ENCODE data around the gene LY6G5B.

Gene LY6G5B

DNA sequence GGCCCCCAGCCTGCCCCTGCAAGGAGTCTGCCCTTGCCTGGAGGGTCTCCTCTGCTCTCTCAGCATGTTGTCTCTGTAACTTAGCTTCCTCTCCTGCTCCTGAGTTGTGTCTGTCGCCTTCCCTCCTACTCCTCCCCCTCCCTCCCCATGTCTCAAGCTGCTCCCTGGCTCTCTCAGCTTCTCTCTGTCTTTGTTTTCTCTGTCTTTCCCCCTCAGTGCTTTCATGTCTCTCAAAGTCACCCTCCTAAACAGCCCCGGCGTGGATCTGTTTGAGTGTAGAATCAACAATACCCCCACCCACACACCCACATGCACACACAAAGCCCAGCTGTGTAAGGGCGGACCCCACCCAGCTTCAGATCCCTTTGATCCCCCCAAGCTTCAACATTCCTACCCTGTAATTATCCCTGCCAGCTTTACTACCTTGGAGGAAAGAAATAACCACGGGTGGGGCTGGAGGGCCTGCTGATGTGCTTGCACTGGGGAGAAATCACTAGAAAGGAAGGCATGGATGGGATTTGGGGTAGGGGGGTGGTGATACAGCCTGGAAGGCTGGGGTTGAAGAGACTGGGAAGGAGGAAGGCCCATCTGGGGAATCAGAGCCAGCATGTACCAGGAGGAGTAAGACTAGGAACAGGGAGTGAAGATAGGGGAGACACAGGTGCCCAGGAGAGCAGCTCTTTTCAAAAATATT lies 44.4 kb downstream of the LY6G5B start:
- peak overlapping the region; percentile 66; the same call in 1 of the 2 replicates for H3K9ac ChIP-seq (ENCODE audit: low read depth, low read length)
- H3K9me3 ChIP-seq (ENCODE audit: insufficient read depth, low read depth, low read length) = no peaks in the 10 kb centered on the region
- no peaks in the 10 kb centered on the region for H3K27me3 ChIP-seq (ENCODE audit: insufficient read depth, low read length)
- H3K4me3 ChIP-seq (ENCODE audit: low read length) = peak overlapping the region; percentile 33; the same call in 1 of the 2 replicates
- no peak overlapping the region for H3K27ac ChIP-seq (ENCODE audit: low read length)
- H3K4me1 ChIP-seq (ENCODE audit: insufficient read depth, low read length) = peaks cover 30% of the 10 kb centered on the region; the same call in 1 of the 2 replicates
- no peaks in the 10 kb centered on the region for H3K36me3 ChIP-seq (ENCODE audit: insufficient read depth, low read depth, low read length)

DNA sequence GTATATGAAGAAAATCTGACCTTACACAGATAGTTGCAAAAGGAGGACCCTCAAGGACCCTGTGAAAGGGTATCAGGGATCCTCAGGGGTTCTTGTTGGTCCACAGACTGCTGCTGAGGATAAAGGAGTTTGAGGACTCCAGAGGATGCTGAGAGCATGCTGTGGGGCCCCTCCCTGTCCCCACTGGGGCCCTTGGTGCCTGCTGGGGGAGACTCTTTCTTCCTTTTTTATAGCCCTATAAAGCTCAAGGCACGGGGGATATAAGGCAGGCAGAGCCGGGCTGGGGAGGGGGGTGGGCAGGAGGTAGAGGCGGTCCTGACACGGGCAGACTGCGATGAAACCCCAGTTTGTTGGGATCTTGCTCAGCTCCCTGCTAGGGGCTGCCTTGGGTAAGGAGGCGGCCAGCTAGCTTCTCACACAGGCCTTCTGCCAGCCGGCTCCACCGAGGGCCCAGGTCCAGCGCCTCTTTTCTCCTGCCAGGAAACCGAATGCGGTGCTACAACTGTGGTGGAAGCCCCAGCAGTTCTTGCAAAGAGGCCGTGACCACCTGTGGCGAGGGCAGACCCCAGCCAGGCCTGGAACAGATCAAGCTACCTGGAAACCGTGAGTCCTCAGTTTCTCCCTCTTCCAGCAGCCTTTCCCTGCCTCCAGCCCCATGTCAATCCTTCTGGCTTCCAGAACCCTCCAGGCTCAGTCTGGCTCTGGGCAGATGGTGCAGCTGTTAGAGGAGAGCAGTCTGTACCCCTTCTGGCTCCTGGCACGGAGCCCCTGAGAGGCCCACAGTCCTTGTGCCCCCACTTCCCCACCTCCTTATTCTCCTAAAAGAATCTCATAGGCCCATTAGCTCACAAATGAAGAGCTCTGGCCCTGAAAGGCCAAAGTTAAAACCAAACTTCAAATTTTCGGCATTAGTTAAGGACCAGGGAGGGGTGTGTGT lies 45.5 kb downstream of the LY6G5B start, which contains the start of gene LY6G6D:
TSS of gene LY6G6D (plus strand) at position 327 of the 937 bp plus-strand sequence. CDS start at position 335, 8 bp downstream.
- no peak within 1 kb of the TSS for H3K27ac ChIP-seq (ENCODE audit: low read length)
- H3K4me3 ChIP-seq (ENCODE audit: low read length) = peak within 1 kb of the TSS; percentile 23; the same call in 1 of the 2 replicates
- peak within 1 kb of the TSS; percentile 66; the same call in 1 of the 2 replicates for H3K9ac ChIP-seq (ENCODE audit: low read depth, low read length)
- no peaks in the 10 kb centered on the region for H3K27me3 ChIP-seq (ENCODE audit: insufficient read depth, low read length)
- no peaks in the 10 kb centered on the region for H3K9me3 ChIP-seq (ENCODE audit: insufficient read depth, low read depth, low read length)
- H3K36me3 ChIP-seq (ENCODE audit: insufficient read depth, low read depth, low read length) = no peaks in the 10 kb centered on the region
- H3K4me1 ChIP-seq (ENCODE audit: insufficient read depth, low read length) = peaks cover 30% of the 10 kb centered on the region; the same call in 1 of the 2 replicates

DNA sequence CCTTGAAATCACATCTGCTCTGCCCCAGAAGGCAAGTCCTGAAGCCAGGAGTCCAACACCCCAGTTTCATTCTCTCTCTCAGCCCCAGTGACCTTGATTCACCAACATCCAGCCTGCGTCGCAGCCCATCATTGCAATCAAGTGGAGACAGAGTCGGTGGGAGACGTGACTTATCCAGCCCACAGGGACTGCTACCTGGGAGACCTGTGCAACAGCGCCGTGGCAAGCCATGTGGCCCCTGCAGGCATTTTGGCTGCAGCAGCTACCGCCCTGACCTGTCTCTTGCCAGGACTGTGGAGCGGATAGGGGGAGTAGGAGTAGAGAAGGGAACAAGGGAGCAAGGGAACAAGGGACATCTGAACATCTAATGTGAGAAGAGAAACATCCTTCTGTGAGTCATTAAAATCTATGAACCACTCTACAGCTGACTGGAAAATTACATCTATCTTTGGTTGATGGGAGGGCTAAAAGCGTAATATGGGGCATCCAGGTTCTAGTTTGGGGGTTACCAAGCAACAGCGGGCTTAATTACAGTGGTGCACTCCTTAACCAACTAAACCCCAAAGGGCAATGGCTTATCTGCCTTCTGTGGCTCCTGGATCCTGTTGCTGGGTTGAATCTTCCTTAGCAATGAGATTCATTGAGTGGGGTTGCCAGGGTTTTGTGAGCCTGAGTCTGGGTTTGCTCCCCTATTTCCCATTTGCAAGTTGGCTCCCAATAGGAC lies 47.9 kb downstream of the LY6G5B start:
- no peaks in the 10 kb centered on the region for H3K9me3 ChIP-seq (ENCODE audit: insufficient read depth, low read depth, low read length)
- no peak overlapping the region for H3K4me3 ChIP-seq (ENCODE audit: low read length)
- H3K27ac ChIP-seq (ENCODE audit: low read length) = no peak overlapping the region
- no peaks in the 10 kb centered on the region for H3K27me3 ChIP-seq (ENCODE audit: insufficient read depth, low read length)
- no peaks in the 10 kb centered on the region for H3K36me3 ChIP-seq (ENCODE audit: insufficient read depth, low read depth, low read length)
- H3K9ac ChIP-seq (ENCODE audit: low read depth, low read length) = peak overlapping the region; percentile 3; the same call in 1 of the 2 replicates
- H3K4me1 ChIP-seq (ENCODE audit: insufficient read depth, low read length) = peaks cover 30% of the 10 kb centered on the region; the same call in 1 of the 2 replicates

DNA sequence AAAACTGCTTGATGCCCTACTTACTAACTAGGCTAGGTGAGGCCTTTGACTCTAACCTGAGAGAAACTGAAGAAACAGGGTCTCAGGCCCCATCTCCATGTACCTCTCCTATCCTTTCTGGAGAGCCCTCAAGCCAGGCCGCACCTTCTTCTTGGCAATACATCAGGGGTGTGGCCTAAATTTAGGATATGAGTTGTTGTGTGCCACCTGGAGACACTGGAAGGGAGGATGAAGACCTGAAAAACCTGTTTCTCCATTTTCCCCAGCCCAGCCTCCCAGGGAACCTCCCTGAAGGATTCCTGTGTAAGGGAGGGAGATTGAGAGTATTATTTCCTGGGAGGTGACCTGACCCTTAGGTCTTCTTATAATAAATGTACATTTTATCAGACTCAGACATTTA lies 48.5 kb downstream of the LY6G5B start:
- H3K27ac ChIP-seq (ENCODE audit: low read length) = no peak overlapping the region

DNA sequence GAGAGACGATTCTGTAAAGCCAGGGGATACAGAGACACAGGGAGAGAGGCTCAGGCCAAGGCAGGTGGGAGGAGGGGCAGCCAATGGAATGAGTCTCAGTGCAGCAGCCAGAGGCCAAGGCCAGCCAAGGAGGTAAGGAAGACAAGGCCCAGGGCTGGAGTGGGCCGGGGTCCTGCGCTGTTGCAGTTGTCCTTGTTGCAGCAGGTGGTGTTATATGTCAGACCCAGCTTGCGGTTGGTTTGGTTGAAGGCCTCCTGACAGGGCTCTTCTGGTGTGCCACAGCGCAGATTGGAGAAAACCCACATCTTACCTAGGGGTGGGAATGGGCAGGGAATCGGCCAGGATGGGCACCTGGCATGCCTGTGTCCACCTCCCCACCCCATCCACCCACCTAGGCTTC lies 49.2 kb downstream of the LY6G5B start:
- H3K9ac ChIP-seq (ENCODE audit: low read depth, low read length) = no peak overlapping the region
- no peaks in the 10 kb centered on the region for H3K36me3 ChIP-seq (ENCODE audit: insufficient read depth, low read depth, low read length)
- no peak overlapping the region for H3K4me3 ChIP-seq (ENCODE audit: low read length)
- peaks cover 21% of the 10 kb centered on the region; the same call in 1 of the 2 replicates for H3K4me1 ChIP-seq (ENCODE audit: insufficient read depth, low read length)
- no peak overlapping the region for H3K27ac ChIP-seq (ENCODE audit: low read length)
- no peaks in the 10 kb centered on the region for H3K27me3 ChIP-seq (ENCODE audit: insufficient read depth, low read length)
- no peaks in the 10 kb centered on the region for H3K9me3 ChIP-seq (ENCODE audit: insufficient read depth, low read depth, low read length)

More for the DNA sequence above, 48.5 kb downstream of the LY6G5B start:
- Histone ChIP-seq H3K4me3 (ENCODE audit: low read length) (no peak overlapping the region), H3K9ac (ENCODE audit: low read depth, low read length) (no peak overlapping the region), H3K27me3 (ENCODE audit: insufficient read depth, low read length) (no peaks in the 10 kb centered on the region), H3K36me3 (ENCODE audit: insufficient read depth, low read depth, low read length) (no peaks in the 10 kb centered on the region), H3K9me3 (ENCODE audit: insufficient read depth, low read depth, low read length) (no peaks in the 10 kb centered on the region), H3K4me1 (ENCODE audit: insufficient read depth, low read length) (peaks cover 28% of the 10 kb centered on the region; the same call in 1 of the 2 replicates)

DNA sequence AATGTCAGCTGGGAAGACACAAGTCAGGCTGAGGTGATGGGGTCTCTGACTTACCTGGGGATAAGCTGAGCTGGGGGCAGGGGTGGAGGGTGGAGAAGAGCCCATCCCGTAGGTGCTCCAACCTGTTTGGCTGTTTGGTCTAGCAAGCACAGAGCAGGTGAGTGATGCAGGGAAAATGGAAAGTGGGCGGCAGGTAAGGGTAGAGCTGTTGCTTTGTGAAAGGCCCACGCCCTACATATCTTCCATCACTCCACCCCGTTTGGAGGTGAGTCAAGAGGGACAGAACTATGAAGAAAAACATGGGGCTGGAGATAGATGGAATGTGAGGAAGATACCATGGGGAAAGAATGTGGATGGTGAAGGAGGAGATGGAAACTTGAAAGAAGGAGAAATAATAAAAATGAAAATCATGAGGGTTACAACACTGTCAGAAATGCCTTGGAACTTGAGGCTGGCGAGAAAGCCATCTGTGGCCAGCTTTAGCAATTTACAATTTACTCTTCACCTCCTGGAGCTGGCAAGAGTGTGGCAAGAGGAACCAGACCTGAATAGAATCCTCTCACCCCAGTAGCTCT lies 50.5 kb downstream of the LY6G5B start:
- Histone ChIP-seq H3K27me3 (ENCODE audit: insufficient read depth, low read length) (no peaks in the 10 kb centered on the region), H3K4me3 (ENCODE audit: low read length) (no peak overlapping the region), H3K27ac (ENCODE audit: low read length) (no peak overlapping the region), H3K9ac (ENCODE audit: low read depth, low read length) (no peak overlapping the region), H3K36me3 (ENCODE audit: insufficient read depth, low read depth, low read length) (no peaks in the 10 kb centered on the region), H3K4me1 (ENCODE audit: insufficient read depth, low read length) (peaks cover 10% of the 10 kb centered on the region; the same call in 1 of the 2 replicates), H3K9me3 (ENCODE audit: insufficient read depth, low read depth, low read length) (no peaks in the 10 kb centered on the region)

DNA sequence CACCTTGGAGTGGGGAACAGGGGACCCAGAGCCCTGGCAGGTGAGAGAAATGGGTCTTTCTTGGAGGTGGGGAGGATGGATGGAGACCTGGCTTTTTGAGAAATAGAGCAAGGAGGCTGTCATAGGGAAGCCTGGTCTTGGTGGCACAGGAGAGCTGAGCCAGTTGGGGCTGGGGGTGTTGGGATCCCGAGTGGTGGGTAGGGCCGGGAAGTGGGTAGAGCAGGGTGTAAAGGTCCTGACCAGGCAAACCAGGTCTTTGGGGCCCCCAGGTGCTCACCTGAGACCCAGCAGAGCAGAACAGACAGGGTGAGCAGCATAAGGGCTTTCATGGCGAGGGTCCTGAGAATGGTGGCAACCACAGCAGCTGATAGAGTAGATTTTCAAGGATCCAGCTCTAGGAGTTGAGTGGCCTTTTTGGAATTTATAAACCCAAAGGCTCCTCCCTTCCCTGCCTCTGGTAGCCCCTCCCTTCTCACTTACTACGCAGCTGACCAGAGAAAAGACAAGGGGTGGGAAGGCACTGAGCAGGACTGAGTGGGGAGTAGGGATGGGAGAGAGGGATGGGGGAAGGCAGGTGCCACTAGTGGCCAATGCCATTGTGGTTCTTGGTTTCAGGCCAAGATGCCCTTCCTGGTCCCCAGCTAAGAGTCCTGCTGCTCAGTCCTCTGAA lies 51.7 kb downstream of the LY6G5B start, which contains the start of gene LY6G6C:
TSS of gene LY6G6C (minus strand) at position 396 of the 670 bp plus-strand sequence. CDS start at position 329, 67 bp downstream.
- Histone ChIP-seq H3K36me3 (ENCODE audit: insufficient read depth, low read depth, low read length) (peaks cover 9% of the 10 kb centered on the region), H3K9me3 (ENCODE audit: insufficient read depth, low read depth, low read length) (no peaks in the 10 kb centered on the region), H3K27ac (ENCODE audit: low read length) (no peak within 1 kb of the TSS), H3K27me3 (ENCODE audit: insufficient read depth, low read length) (no peaks in the 10 kb centered on the region), H3K4me3 (ENCODE audit: low read length) (no peak within 1 kb of the TSS), H3K9ac (ENCODE audit: low read depth, low read length) (no peak within 1 kb of the TSS), H3K4me1 (ENCODE audit: insufficient read depth, low read length) (peaks cover 10% of the 10 kb centered on the region; the same call in 1 of the 2 replicates)

DNA sequence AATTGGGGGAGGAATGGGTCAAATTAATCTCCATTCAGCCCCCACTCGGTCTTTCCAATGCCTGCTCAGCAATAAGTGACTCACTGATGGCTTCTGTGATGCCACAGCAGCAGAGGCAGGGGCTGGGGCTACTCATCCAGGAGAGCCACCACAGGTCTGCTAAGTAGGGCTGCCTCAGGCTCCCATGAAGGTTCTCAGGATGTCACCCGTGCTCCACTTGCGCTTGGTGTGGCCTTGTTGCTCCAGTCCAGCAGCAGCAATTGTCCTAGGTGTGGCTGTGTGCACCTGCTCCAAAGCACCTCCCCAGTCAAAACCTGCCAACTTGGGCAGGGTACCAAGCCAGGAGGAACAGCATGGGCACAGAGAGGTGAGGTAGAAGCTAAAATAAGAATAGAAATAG lies 52.4 kb downstream of the LY6G5B start:
- no peak overlapping the region for H3K9ac ChIP-seq (ENCODE audit: low read depth, low read length)
- no peak overlapping the region for H3K4me3 ChIP-seq (ENCODE audit: low read length)
- H3K4me1 ChIP-seq (ENCODE audit: insufficient read depth, low read length) = peaks cover 10% of the 10 kb centered on the region; the same call in 1 of the 2 replicates
- no peak overlapping the region for H3K27ac ChIP-seq (ENCODE audit: low read length)
- H3K9me3 ChIP-seq (ENCODE audit: insufficient read depth, low read depth, low read length) = no peaks in the 10 kb centered on the region
- H3K36me3 ChIP-seq (ENCODE audit: insufficient read depth, low read depth, low read length) = peaks cover 16% of the 10 kb centered on the region
- no peaks in the 10 kb centered on the region for H3K27me3 ChIP-seq (ENCODE audit: insufficient read depth, low read length)
